HepG2 (cell line): ENCODE results near the gene PDE4D. TPM values are rescaled to one million over a fixed set of nuclear protein-coding genes. Genes with fewer than 3 reads are reported as not detected.

Source experiments
- ATAC-seq: fragments of 200-7000 bp; cut with Tn5 transposase; 3 replicates; pipeline ENCODE4 v1.9.1; 2020; ENCODE audit warnings: mild to moderate bottlenecking, moderate library complexity
- BruUV-seq: library from RNA; stranded (reverse); fragments of 400-500 nt; replicated peaks from 2 replicates; lab custom pipeline; 2021; lab: Mats Ljungman, UMichigan
- CTCF ChIA-PET: fragments of 300-600 bp; formaldehyde crosslinking; extraction: SDS; loops from one replicate; lab custom pipeline; 2021; ENCODE audit warnings: low total read pairs, inconsistent platforms, low intra/inter-chr PET ratio; lab: Yijun Ruan, JAX
- POLR2A ChIA-PET: fragments of 350-600 bp; sonication (Branson Sonifier 250); formaldehyde crosslinking; loops from one replicate; lab custom pipeline; 2020; ENCODE audit warnings: antibody characterized with exemption, inconsistent platforms; lab: Yijun Ruan, JAX
- DNase-seq: peaks from one replicate; pipeline ENCODE4 v3.0.0-alpha.2; 2015; ENCODE audit warnings: low spot score
- FAIRE-seq: peaks from 3 replicates; lab custom pipeline; 2011; peaks lifted over from hg19 to GRCh38; lab: Jason Lieb, UNC
- H2AFZ ChIP-seq: one replicate; pipeline ENCODE4 v1.6.1; 2011; ENCODE audit warnings: low read length, inconsistent platforms
- H3K27ac ChIP-seq: fragments of 300-600 bp; 3 replicates; pipeline ENCODE4 v1.8.0; 2011; ENCODE audit warnings: mixed run types, mild to moderate bottlenecking, mixed read lengths, low read length, inconsistent platforms; ENCODE audit not compliant: insufficient read depth; ENCODE audit errors: extremely low read length
- H3K27me3 ChIP-seq, 2 experiments: fragments of 200-600 bp in 1 of 2; 2 replicates in 1 of 2; 3 replicates in 1 of 2; pipeline versions ENCODE4 v1.6.0 to v1.8.0; 2011; ENCODE audit warnings: low read length in 2 of 2, mild to moderate bottlenecking in 2 of 2, moderate library complexity in 2 of 2, inconsistent platforms in 1 of 2; ENCODE audit not compliant: insufficient read depth in 2 of 2, control insufficient read depth in 1 of 2
- H3K36me3 ChIP-seq, 2 experiments: fragments of 200-600 bp in 1 of 2; replicated peaks in 1 of 2; 2 replicates in 1 of 2; 3 replicates in 1 of 2; pipeline versions ENCODE4 v1.5.1 to v1.8.0; 2011; ENCODE audit warnings: low read length in 2 of 2, inconsistent platforms in 1 of 2; ENCODE audit not compliant: insufficient read depth in 2 of 2, control insufficient read depth in 1 of 2
- H3K4me1 ChIP-seq: 2 replicates; pipeline ENCODE4 v1.5.1; 2012; ENCODE audit warnings: low read length, inconsistent platforms; ENCODE audit not compliant: insufficient read depth
- H3K4me2 ChIP-seq: 2 replicates; pipeline ENCODE4 v1.6.0; 2011; ENCODE audit warnings: low read depth, low read length, inconsistent platforms
- H3K4me3 ChIP-seq, 3 experiments: fragments of 200-600 bp in 1 of 3; sonication (generic), shearing (Covaris generic) in 1 of 3; replicated peaks in 1 of 3; 2 replicates each; pipeline ENCODE4 v1.5.1; 2011 to 2016; ENCODE audit warnings: low read length in 3 of 3, inconsistent platforms in 2 of 3, low read depth in 2 of 3, mild to moderate bottlenecking in 2 of 3, control low read depth in 1 of 3, mixed read lengths in 1 of 3; ENCODE audit not compliant: insufficient read depth in 1 of 3
- H3K79me2 ChIP-seq: one replicate; pipeline ENCODE4 v1.6.1; 2011; ENCODE audit warnings: low read length, inconsistent platforms; ENCODE audit not compliant: insufficient read depth
- H3K9ac ChIP-seq: 2 replicates; pipeline ENCODE4 v1.6.0; 2011; ENCODE audit warnings: mild to moderate bottlenecking, low read depth, low read length, inconsistent platforms; ENCODE audit not compliant: insufficient read depth
- H3K9me3 ChIP-seq: 2 replicates; pipeline ENCODE4 v1.5.1; 2012; ENCODE audit warnings: mild to moderate bottlenecking, low read length
- H4K20me1 ChIP-seq: 2 replicates; pipeline ENCODE4 v1.6.0; 2011; ENCODE audit warnings: inconsistent platforms, mild to moderate bottlenecking, low read length, moderate library complexity; ENCODE audit not compliant: insufficient read depth
- BRF2 ChIP-seq: sonication (generic); formaldehyde crosslinking; IDR thresholded peaks from 2 replicates; pipeline ENCODE4 v1.8.1; 2022; ENCODE audit warnings: mild to moderate bottlenecking, missing genetic modification reagents
- HOXA7 ChIP-seq: sonication (generic); formaldehyde crosslinking; IDR thresholded peaks from 2 replicates; pipeline ENCODE4 v1.8.1; 2022; ENCODE audit warnings: mild to moderate bottlenecking, missing genetic modification reagents, moderate library complexity
- NR1H2 ChIP-seq: sonication (generic); formaldehyde crosslinking; IDR thresholded peaks from 2 replicates; pipeline ENCODE4 v1.8.1; 2022; ENCODE audit warnings: low read depth, missing genetic modification reagents, borderline replicate concordance
- RARG ChIP-seq: sonication (generic); formaldehyde crosslinking; IDR thresholded peaks from 2 replicates; pipeline ENCODE4 v1.4.0; 2020; ENCODE audit warnings: low read depth, mild to moderate bottlenecking, missing genetic modification reagents
- TEAD2 ChIP-seq: sonication (generic); formaldehyde crosslinking; IDR thresholded peaks from 2 replicates; pipeline ENCODE4 v1.9.0; 2021; ENCODE audit warnings: missing genetic modification reagents
- ZBTB7B ChIP-seq: sonication (generic); formaldehyde crosslinking; IDR thresholded peaks from 2 replicates; pipeline ENCODE4 v1.4.0; 2020; ENCODE audit warnings: missing genetic modification reagents
- ZFP36L2 ChIP-seq: sonication (generic); formaldehyde crosslinking; IDR thresholded peaks from 2 replicates; pipeline ENCODE4 v1.4.0; 2020; ENCODE audit warnings: missing genetic modification reagents
- ZNF224 ChIP-seq: sonication (generic); formaldehyde crosslinking; IDR thresholded peaks from 2 replicates; pipeline ENCODE4 v1.5.0; 2020; ENCODE audit warnings: mild to moderate bottlenecking, missing genetic modification reagents
- WGBS: methylation state at CpG from one replicate; pipeline ENCODE4 v1.1.6; 2017; ENCODE audit warnings: low lambda C conversion rate; 5-methylcytosine and 5-hydroxymethylcytosine counted together
- in situ Hi-C: cut with HindIII; loops from 2 replicates; pipeline ENCODE4 v1.10.0; 2017; ENCODE audit warnings: low pct_unique_long_range_greater_than_20kb; ENCODE audit not compliant: extremely low pct_ligation_motif_present
- intact Hi-C: fragments of 100-400 bp; cut with micrococcal nuclease; formaldehyde crosslinking; loops from one replicate; pipeline ENCODE4 v1.10.0; 2022; ENCODE audit not compliant: unreplicated experiment
- polyA plus RNA-seq, 8 experiments: library from polyadenylated mRNA; depleted of rRNA in 3 of 8; stranded (reverse) in 7 of 8; unstranded in 1 of 8; fragments of >200 nt; fragmentation: Illumina TruSeq in 4 of 8; extraction: Trizol in 4 of 8; gene quantifications; 2 replicates each; pipeline versions ENCODE4 v1.2.1 to v1.2.3, GENCODE V29; 2011 to 2016; ENCODE audit warnings: low read depth in 4 of 8, missing spikeins in 1 of 8, mixed read lengths in 1 of 8; ENCODE audit not compliant: insufficient read depth in 1 of 8
- total RNA-seq, 5 experiments: library from RNA; depleted of rRNA; stranded (reverse); fragments of >200 nt; fragmentation: Illumina TruSeq; extraction: Trizol; gene quantifications; 2 replicates each; pipeline ENCODE4 v1.2.3, GENCODE V29; 2016; ENCODE audit warnings: low read depth in 1 of 5

The PDE4D gene
- total and polyA plus RNA-seq, 2 of the 13 experiments (the other 11 are each of a cell fraction or from before 2014, with no cell fraction given), result 7.0 to 12.2 TPM

GRCh38 chr5:59055745-59056448 is 837.6 kb downstream of the PDE4D start:
- in situ Hi-C loops, result no loop called here
- no peak overlapping the region for H2AFZ ChIP-seq
- no peaks in the 10 kb centered on the region for H3K79me2 ChIP-seq
- no peaks in the 10 kb centered on the region for H3K27me3 ChIP-seq
- H3K4me2 ChIP-seq, result no peak overlapping the region
- ChIA-PET POLR2A (no interaction called here), CTCF (no interaction called here)
- H4K20me1 ChIP-seq, result no peaks in the 10 kb centered on the region
- H3K27ac ChIP-seq, result no peak overlapping the region
- no TSS peak for BruUV-seq
- no peaks in the 10 kb centered on the region for H3K9me3 ChIP-seq
- H3K4me1 ChIP-seq, result peaks cover 28% of the 10 kb centered on the region
- FAIRE-seq, result no peak
- no peak; the same call in 2 of the 3 replicates for ATAC-seq
- no peaks in the 10 kb centered on the region for H3K36me3 ChIP-seq
- WGBS, result 62% methylated on average over 9 of the region's 9 CpGs
- intact Hi-C loops, result no loop called here
- no peak overlapping the region for H3K4me3 ChIP-seq
- no peak overlapping the region for H3K9ac ChIP-seq
- TF ChIP-seq HOXA7 (no peak), ZBTB7B (CRISPR knock-in tag) (no peak), ZNF224 (CRISPR knock-in tag) (no peak), RARG (CRISPR knock-in tag) (no peak), TEAD2 (no peak), ZFP36L2 (no peak), BRF2 (no peak), NR1H2 (CRISPR knock-in tag) (no peak)
- no peak for DNase-seq
